Breast epithelium (tissue), 4 donors: ENCODE results near the gene PPP1R26. TPM values are rescaled to one million over a fixed set of nuclear protein-coding genes. Genes with fewer than 3 reads are reported as not detected.

Experiments used
- DNase-seq, 2 donors: peaks; one replicate each; pipeline ENCODE4 v3.0.0-alpha.2; 2019; ENCODE audit warnings: low spot score in 2 of 2
- H3K27ac ChIP-seq, 2 donors: fragments of 200-600 bp; sonication (generic) in 1 of 2; one replicate each; pipeline ENCODE4 v1.5.1; 2016 to 2019; ENCODE audit warnings: mild to moderate bottlenecking in 1 of 2
- H3K27me3 ChIP-seq, 2 donors: fragments of 200-600 bp; sonication (generic) in 1 of 2; one replicate each; pipeline versions ENCODE4 v1.5.1 to v1.6.0; 2017 to 2019; ENCODE audit warnings: control low read depth in 1 of 2, mild to moderate bottlenecking in 1 of 2
- H3K36me3 ChIP-seq: fragments of 200-600 bp; one replicate; pipeline ENCODE4 v1.5.1; 2019
- H3K4me1 ChIP-seq, 2 donors: fragments of 200-600 bp; sonication (generic); one replicate each; pipeline ENCODE4 v1.5.1; 2016 to 2019; ENCODE audit warnings: control low read depth in 1 of 2
- H3K4me3 ChIP-seq, 3 donors: fragments of 200-600 bp; sonication (generic); 1 replicate in 2 of 3; 2 replicates in 1 of 3; pipeline ENCODE4 v1.5.1; 2016 to 2019; ENCODE audit warnings: mild to moderate bottlenecking in 3 of 3, moderate library complexity in 2 of 3
- H3K9me3 ChIP-seq, 2 donors: fragments of 200-600 bp; sonication (generic) in 1 of 2; one replicate each; pipeline ENCODE4 v1.5.1; 2016 to 2019; ENCODE audit warnings: control low read depth in 1 of 2
- POLR2A ChIP-seq: fragments of 450-650 bp; IDR thresholded peaks from one replicate; pipeline ENCODE4 v1.6.1; 2016; ENCODE audit warnings: antibody characterized with exemption, mild to moderate bottlenecking, moderate library complexity
- POLR2AphosphoS5 ChIP-seq, 3 donors: sonication (generic); formaldehyde crosslinking; IDR thresholded peaks; one replicate each; pipeline ENCODE4 v1.6.1; 2017; ENCODE audit warnings: antibody characterized with exemption in 3 of 3
- intact Hi-C: fragments of 100-400 bp; cut with DNase I; formaldehyde crosslinking; loops from one replicate; pipeline ENCODE4 v1.15.1; 2023; ENCODE audit warnings: low total_unique reads
- total RNA-seq, 3 donors: library from RNA; depleted of rRNA; stranded (reverse); fragments of >200 nt; gene quantifications; one replicate each; pipeline ENCODE4 v1.1.0, GENCODE V29; 2016
- TF ChIP-seq, protein P1 (sequence below), 3 donors: fragments of 450-650 bp; IDR thresholded peaks; one replicate each; pipeline ENCODE4 v1.5.1; 2016 to 2017; ENCODE audit warnings: antibody characterized with exemption in 3 of 3, mild to moderate bottlenecking in 3 of 3, moderate library complexity in 3 of 3

Gene PPP1R26
- total RNA-seq, 3 donors from 2014 or later = 13.9 to 18.1 (median 15.1) TPM

DNA sequence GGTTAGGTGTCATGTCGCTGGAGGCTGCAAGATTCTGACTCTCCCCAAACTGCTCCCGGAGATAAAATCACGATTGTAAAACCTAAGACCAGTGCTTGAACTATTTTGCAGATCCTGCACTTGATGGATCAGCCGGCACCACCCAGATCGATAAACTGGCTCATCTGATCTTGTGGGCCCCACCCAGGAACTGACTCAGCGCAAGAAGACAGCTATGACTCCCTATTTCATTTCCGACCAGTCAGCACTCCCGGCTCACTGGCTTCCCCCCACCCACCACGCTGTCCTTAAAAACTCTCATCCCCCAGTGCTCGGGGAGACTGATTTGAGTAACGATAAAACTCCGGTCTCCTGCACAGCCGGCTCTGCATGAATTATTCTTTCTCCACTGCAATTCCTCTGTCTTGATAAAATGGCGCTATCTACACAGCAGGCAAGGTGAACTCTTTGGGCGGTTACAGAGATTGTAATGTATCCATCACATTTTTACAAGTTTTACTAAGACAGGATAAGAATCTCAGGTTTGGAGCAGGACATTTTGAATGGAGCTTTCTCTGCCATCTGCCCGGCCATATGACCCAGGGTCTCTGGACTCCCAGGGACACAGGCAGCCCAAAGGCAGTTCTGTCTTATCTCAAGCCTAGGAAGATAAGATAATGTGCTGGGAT is 10.6 kb upstream of the PPP1R26 start:
- peak overlapping the region in 1 of 3 donors; percentile 8 for H3K4me3 ChIP-seq
- intact Hi-C loops = no loop called here

DNA sequence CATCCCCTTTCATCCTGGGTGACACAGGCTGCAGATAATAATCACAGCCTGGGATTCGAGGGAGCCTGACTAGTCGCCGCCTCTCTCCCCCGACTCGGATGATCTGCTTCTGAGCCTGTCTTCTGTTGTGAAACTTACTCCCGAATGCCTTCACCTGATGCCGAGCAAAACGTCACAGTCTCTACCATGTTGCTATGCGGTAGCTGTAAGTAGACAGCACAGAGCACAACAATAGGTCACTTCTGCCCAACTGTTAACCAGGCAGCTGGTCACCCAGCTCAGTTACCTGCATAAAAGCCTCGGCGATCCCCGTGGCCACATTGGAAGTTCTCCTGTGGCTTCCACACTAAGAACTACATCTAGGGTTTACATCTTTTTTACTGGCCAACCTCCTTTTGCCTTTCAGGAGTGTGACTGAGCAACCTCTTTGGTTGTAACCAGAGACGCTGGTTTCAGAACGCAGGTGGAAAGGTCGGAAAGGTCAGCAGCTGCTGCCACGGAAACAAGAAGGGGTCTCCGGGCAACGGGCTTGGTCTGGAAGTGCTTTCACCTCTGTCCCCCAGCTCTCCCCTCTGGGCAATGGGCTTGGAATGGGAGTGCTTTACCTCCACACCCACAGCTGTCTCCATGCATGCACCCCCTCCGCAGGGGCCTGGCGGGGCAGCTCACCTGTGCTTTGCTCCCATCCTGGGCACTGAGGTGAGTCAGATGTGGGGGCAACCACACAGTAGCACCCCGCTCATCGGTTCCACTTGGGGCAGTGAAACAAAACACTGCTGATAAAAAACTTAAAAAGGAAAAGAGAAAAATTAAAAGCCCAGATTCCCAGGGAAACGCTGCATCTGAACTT is 7.6 kb upstream of the PPP1R26 start:
- intact Hi-C loops = no loop called here
- TF ChIP-seq, protein P1, sequence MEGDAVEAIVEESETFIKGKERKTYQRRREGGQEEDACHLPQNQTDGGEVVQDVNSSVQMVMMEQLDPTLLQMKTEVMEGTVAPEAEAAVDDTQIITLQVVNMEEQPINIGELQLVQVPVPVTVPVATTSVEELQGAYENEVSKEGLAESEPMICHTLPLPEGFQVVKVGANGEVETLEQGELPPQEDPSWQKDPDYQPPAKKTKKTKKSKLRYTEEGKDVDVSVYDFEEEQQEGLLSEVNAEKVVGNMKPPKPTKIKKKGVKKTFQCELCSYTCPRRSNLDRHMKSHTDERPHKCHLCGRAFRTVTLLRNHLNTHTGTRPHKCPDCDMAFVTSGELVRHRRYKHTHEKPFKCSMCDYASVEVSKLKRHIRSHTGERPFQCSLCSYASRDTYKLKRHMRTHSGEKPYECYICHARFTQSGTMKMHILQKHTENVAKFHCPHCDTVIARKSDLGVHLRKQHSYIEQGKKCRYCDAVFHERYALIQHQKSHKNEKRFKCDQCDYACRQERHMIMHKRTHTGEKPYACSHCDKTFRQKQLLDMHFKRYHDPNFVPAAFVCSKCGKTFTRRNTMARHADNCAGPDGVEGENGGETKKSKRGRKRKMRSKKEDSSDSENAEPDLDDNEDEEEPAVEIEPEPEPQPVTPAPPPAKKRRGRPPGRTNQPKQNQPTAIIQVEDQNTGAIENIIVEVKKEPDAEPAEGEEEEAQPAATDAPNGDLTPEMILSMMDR (IDR thresholded peaks at IDR 0.05) = no peak
- TF ChIP-seq POLR2AphosphoS5 (IDR thresholded peaks at IDR 0.05) (no peak), POLR2A (no peak)

More for the DNA sequence above, 10.6 kb upstream of the PPP1R26 start:
- H3K27ac ChIP-seq = no peak overlapping the region
- H3K9me3 ChIP-seq = no peaks in the 10 kb centered on the region
- no peaks in the 10 kb centered on the region for H3K4me1 ChIP-seq
- H3K27me3 ChIP-seq = no peaks in the 10 kb centered on the region
- DNase-seq = no peak
- TF ChIP-seq, protein P1 (IDR thresholded peaks at IDR 0.05) = no peak
- no peak for TF ChIP-seq POLR2AphosphoS5 (IDR thresholded peaks at IDR 0.05)
- TF ChIP-seq POLR2A = no peak
- no peaks in the 10 kb centered on the region for H3K36me3 ChIP-seq

DNA sequence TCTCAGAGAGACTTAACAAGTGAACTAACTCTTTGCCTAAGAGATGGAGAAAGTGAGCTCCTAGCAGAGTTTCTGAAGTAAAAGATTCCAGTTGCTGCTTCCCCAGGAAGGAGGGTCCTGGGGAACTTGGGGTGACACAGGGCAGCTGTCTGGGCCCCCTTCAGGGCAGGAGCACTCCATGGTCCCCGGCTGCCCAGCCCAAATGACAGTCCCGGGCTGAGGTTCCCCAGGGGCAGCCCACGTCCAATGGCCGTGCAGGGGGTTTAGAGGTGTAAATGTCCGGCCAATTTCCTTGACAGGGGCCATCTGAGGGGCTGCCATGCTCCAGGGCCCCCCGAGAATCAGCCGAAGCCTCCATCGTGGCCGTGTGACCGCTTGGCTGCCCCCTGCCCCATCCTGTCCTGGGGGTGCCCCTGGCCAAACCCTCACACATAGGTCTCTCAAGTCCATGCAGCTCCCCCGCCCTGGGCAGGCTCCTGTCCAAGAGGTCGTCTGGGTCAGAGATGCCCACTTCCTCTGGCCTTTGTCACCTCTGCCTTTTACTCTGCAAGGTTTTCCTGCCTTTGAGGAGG is 5.5 kb upstream of the PPP1R26 start:
- H3K36me3 ChIP-seq = no peaks in the 10 kb centered on the region
- H3K4me3 ChIP-seq = no peak overlapping the region
- no peaks in the 10 kb centered on the region for H3K27me3 ChIP-seq
- DNase-seq = no peak
- intact Hi-C loops = no loop called here
- no peaks in the 10 kb centered on the region for H3K4me1 ChIP-seq
- H3K9me3 ChIP-seq = no peaks in the 10 kb centered on the region
- no peak overlapping the region for H3K27ac ChIP-seq
- TF ChIP-seq, protein P1 (IDR thresholded peaks at IDR 0.05) = no peak
- TF ChIP-seq POLR2AphosphoS5 (IDR thresholded peaks at IDR 0.05) (no peak), POLR2A (no peak)

More for the DNA sequence above, 7.6 kb upstream of the PPP1R26 start:
- no peak overlapping the region for H3K27ac ChIP-seq
- H3K4me1 ChIP-seq = no peaks in the 10 kb centered on the region
- no peaks in the 10 kb centered on the region for H3K36me3 ChIP-seq
- H3K4me3 ChIP-seq = no peak overlapping the region
- H3K9me3 ChIP-seq = no peaks in the 10 kb centered on the region
- DNase-seq = no peak
- H3K27me3 ChIP-seq = no peaks in the 10 kb centered on the region

DNA sequence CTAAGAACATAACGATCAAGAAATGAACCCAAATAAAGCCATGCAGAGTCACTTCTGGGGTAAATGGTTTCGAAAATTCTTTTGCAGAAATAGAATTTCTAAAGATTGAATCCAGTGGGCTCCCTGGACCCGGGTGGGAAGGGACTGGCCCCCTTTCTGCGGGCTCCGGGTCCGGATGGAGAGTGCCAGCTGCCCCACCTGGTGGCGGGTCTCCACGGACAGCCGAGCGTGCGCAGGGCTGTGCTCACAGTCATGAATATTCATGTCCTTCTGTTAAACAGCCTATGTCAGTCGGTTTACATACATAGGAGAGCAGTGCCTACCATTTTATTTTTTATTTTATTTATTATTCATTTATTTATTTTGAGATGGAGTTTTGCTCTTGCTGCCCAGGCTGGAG is 4.7 kb upstream of the PPP1R26 start:
- no peak for DNase-seq
- Histone ChIP-seq H3K9me3 (no peaks in the 10 kb centered on the region), H3K27ac (no peak overlapping the region), H3K4me3 (no peak overlapping the region), H3K27me3 (no peaks in the 10 kb centered on the region), H3K36me3 (no peaks in the 10 kb centered on the region), H3K4me1 (no peaks in the 10 kb centered on the region)
- intact Hi-C loops = no loop called here
- TF ChIP-seq, protein P1 (IDR thresholded peaks at IDR 0.05) = no peak
- no peak for TF ChIP-seq POLR2A
- no peak for TF ChIP-seq POLR2AphosphoS5 (IDR thresholded peaks at IDR 0.05)
